Adrenal gland (tissue), 12 donors: ENCODE data around the gene ABHD16B. TPM values are rescaled to one million over a fixed set of nuclear protein-coding genes. Genes with fewer than 3 reads are reported as not detected.

Source experiments
- DNase-seq, 7 donors: peaks; one replicate each; pipeline ENCODE4 v3.0.0-alpha.2; 2019 to 2020
- H3K27ac ChIP-seq, 5 donors: fragments of 200-600 bp; sonication (generic) in 4 of 5; 1 replicate in 3 of 5; 2 replicates in 2 of 5; pipeline versions ENCODE4 v1.5.1 to v1.8.0; 2016 to 2020; ENCODE audit warnings: mild to moderate bottlenecking in 1 of 5
- H3K27me3 ChIP-seq: fragments of 200-600 bp; 2 replicates; pipeline ENCODE4 v1.8.0; 2021
- H3K36me3 ChIP-seq, 2 donors: fragments of 200-600 bp; replicated peaks in 1 of 2; 1 replicate in 1 of 2; 2 replicates in 1 of 2; pipeline versions ENCODE4 v1.5.1 to v1.8.0; 2018 to 2022
- H3K4me1 ChIP-seq, 2 donors: fragments of 200-600 bp; replicated peaks in 1 of 2; 1 replicate in 1 of 2; 2 replicates in 1 of 2; pipeline versions ENCODE4 v1.5.1 to v1.8.0; 2018 to 2021
- H3K4me3 ChIP-seq, 4 donors: fragments of 200-600 bp; sonication (generic) in 3 of 4; one replicate each; pipeline ENCODE4 v1.5.1; 2016 to 2018
- H3K9me3 ChIP-seq, 3 donors: fragments of 200-600 bp; sonication (generic) in 1 of 3; replicated peaks in 1 of 3; 1 replicate in 2 of 3; 2 replicates in 1 of 3; pipeline versions ENCODE4 v1.5.1 to v1.8.0; 2016 to 2021
- CTCF ChIP-seq, 6 experiments: fragments of 450-650 bp in 4 of 6; fragments of 200-600 bp in 2 of 6; sonication (generic) in 1 of 6; IDR thresholded peaks; 1 replicate in 5 of 6; 2 replicates in 1 of 6; pipeline versions ENCODE4 v1.5.1 to v1.8.0; 2016 to 2021; ENCODE audit warnings: antibody characterized with exemption in 6 of 6, mild to moderate bottlenecking in 2 of 6, moderate library complexity in 1 of 6
- POLR2A ChIP-seq, 2 donors: fragments of 450-650 bp; IDR thresholded peaks; one replicate each; pipeline ENCODE4 v1.6.1; 2017; ENCODE audit warnings: antibody characterized with exemption in 2 of 2, mild to moderate bottlenecking in 2 of 2, moderate library complexity in 1 of 2
- WGBS, 4 donors: extraction: QIAGEN DNeasy Blood & Tissue Kit in 2 of 4; methylation state at CpG; one replicate each; pipeline versions ENCODE4 v1.1.5 to v1.1.7; 2013 to 2017; 5-methylcytosine and 5-hydroxymethylcytosine counted together
- intact Hi-C, 2 donors: fragments of 100-400 bp; cut with DNase I; formaldehyde crosslinking; loops; one replicate each; pipeline versions ENCODE4 v1.14.1 to v1.15.0; 2022 to 2023
- polyA plus RNA-seq, 3 donors: library from polyadenylated mRNA; stranded (reverse); fragments of 200-250 nt in 2 of 3; fragments of 350-450 nt in 1 of 3; fragmentation: Illumina TruSeq in 1 of 3; extraction: RNeasy Lipid Tissue Mini Kit (QIAGEN cat#74804) in 1 of 3; gene quantifications; one replicate each; pipeline ENCODE4 v1.2.3, GENCODE V29; 2013 to 2014
- total RNA-seq, 9 donors: library from RNA; depleted of rRNA in 4 of 9; stranded (reverse); fragments of >200 nt in 4 of 9; fragments of 120-200 nt in 1 of 9; fragmentation: NEBNext Ultra II Directional in 1 of 9; extraction: Animal tissue kit (Norgen Biotek cat#: 25700) in 1 of 9; gene quantifications; one replicate each; pipeline versions ENCODE4 v1.1.0 to v1.2.4, GENCODE V29; 2013 to 2023
- donor health status: healthy with polysubstance abuse.
- donor health status: Bipolar disorder and iron deficiency.
- donor health status: DM: yes; HTN: yes; CAD: no.
- donor health status: DM: no; HTN: no; CAD: no.
- donor health status: DM: no; HTN: no; CAD: no.
- donor health status: DM: yes; HTN: yes; CAD: no.

Gene ABHD16B
- total and polyA plus RNA-seq, 12 donors = 0.54 to 1.2 TPM; not detected in 10

DNA sequence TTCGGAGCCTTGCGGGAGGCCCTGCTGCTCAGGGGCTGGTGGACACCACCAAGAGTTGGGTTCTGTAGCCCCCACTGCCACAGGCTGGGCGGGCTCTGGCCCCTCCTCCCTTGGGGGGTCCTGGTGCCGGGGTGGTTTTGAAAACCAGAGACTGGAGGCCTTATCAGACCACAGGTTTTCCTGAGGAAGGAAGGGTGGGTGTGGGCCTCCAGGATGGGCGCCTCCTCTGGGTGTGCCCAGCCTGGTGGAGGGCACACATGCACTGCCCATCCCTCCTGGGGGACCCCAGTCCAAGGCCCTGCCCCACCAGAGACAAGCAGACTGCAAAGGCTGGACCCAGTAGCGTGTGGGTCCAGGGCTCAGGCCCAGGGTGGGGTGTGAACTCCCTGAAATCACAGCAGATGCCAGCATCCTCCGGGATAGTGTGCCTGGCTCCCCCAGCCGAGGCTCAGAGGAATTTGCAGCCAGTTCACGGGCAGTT lies 16.7 kb upstream of the ABHD16B start:
- Histone ChIP-seq H3K27ac (peak overlapping the region in 1 of 5 donors; percentile 40), H3K9me3 (no peaks in the 10 kb centered on the region), H3K4me3 (no peak overlapping the region), H3K27me3 (no peaks in the 10 kb centered on the region), H3K36me3 (no peaks in the 10 kb centered on the region), H3K4me1 (peaks cover 10 to 17% of the 10 kb centered on the region in 2 donors)
- WGBS, 4 donors = 68 to 91% (median 75%) methylated on average over 1 to 9 of the region's 9 CpGs
- intact Hi-C loops = no loop called here
- DNase-seq = peak in 1 of 7 donors; percentile 5
- TF ChIP-seq CTCF (IDR thresholded peaks at IDR 0.05) (no peak), POLR2A (IDR thresholded peaks at IDR 0.05) (no peak)

DNA sequence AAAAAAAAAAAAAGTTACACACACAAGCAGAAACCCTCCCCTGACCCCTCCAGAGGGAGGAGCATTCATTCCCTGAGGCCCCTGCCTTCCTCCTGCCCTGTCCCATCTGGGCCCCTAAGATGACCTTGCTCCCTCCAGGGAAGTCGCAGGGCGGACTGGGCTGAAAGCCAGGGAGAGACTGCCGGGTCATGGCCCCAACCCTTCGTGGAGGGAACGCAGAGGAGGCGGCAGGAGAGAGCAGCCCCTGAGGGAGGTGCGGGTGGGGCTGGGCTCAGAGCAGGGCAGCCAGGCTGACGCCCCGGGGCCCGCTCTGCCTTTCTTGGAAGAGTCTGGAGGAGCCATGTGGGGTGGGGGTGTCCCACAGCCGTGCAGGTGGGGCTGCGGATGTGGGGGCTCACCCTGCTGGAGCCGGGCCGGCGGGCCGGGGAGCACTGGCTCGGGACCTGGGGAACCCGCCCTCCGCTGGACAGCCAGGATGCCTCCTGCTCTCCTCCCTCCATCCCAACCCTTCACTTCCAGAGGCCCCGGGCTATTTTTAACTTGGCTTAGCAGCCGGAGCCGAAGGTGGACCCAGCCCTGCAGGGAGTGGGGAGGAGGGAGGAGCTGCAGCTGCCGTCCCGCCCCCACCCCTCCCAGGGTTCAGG lies 15.0 kb upstream of the ABHD16B start:
- Histone ChIP-seq H3K27ac (peak overlapping the region in 2 of 5 donors; percentile 20 to 86), H3K27me3 (no peaks in the 10 kb centered on the region), H3K4me3 (peak overlapping the region in 1 of 4 donors; percentile 16), H3K36me3 (no peaks in the 10 kb centered on the region), H3K9me3 (no peaks in the 10 kb centered on the region), H3K4me1 (peaks cover 10 to 17% of the 10 kb centered on the region in 2 donors)
- DNase-seq = peak; percentile 63 to 88 (median 81)
- no peak for TF ChIP-seq POLR2A (IDR thresholded peaks at IDR 0.05)
- TF ChIP-seq CTCF (IDR thresholded peaks at IDR 0.05) = no peak
- intact Hi-C loops = no loop called here
- 0 to 2% (median 0%) methylated on average over 7 to 24 of the region's 24 CpGs for WGBS, 4 donors

DNA sequence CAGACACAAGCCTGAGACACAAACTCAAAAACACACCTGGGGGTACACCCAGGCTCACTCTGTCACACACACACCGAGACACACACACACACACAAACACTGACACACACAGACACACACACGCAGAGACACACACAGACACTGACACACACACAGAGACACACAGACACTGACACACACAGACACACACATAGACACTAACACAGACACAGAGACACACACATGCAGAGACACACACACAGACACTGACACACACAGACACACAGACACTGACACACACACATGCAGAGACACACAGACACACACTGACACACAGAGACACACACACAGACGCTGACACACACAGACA lies 14.4 kb upstream of the ABHD16B start:
- no peaks in the 10 kb centered on the region for H3K9me3 ChIP-seq
- peaks cover 10 to 17% of the 10 kb centered on the region in 2 donors for H3K4me1 ChIP-seq
- H3K27me3 ChIP-seq = no peaks in the 10 kb centered on the region
- TF ChIP-seq POLR2A (IDR thresholded peaks at IDR 0.05) (no peak), CTCF (IDR thresholded peaks at IDR 0.05) (no peak)
- no peak overlapping the region for H3K4me3 ChIP-seq
- WGBS, 4 donors = 40 to 53% (median 53%) methylated on average over 1 to 3 of the region's 3 CpGs
- H3K36me3 ChIP-seq = no peaks in the 10 kb centered on the region
- no peak for DNase-seq
- intact Hi-C loops = no loop called here
- peak overlapping the region in 2 of 5 donors; percentile 2 to 86 for H3K27ac ChIP-seq

DNA sequence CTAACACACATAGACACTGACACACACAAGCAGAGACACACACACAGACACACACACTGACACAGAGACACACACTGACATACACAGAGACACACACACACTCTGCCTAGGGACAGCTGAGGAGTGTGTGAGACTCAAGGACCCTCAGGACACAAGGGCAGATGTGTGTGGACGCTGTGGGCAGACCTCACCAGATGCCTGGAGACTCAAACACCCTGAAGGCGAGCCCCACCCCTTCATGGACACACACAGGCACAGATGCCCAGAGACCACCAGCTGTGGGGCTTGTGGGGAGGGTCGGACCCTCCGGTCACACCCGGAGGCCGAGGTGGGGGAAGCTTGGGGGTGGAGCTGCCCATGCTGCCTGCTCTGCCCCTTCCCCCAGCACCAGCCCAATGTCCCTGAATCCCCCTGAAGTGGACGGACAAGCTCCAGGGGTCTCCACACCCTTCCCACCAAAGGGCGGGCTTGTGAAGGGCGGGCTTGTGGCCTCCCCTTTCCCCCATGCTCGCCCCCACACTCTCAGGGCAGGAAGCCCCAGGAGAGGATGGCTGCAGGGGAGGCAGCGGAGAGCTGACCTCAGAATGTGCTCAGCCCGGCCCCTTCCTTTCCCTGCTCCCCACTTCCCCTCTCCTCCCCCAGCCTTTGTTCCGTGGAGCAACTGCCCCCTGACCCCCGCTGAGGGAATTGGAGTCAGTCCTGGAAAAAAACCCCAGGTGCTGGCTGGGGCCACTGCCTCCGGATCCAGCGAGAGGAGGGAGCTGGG lies 13.9 kb upstream of the ABHD16B start:
- Histone ChIP-seq H3K36me3 (no peaks in the 10 kb centered on the region), H3K27ac (peak overlapping the region in 3 of 5 donors; percentile 2 to 86 (median 49)), H3K4me3 (no peak overlapping the region), H3K9me3 (no peaks in the 10 kb centered on the region), H3K4me1 (peaks cover 10 to 17% of the 10 kb centered on the region in 2 donors), H3K27me3 (no peaks in the 10 kb centered on the region)
- DNase-seq = no peak
- intact Hi-C loops = no loop called here
- WGBS, 4 donors = 47 to 67% (median 53%) methylated on average over 2 to 16 of the region's 16 CpGs
- TF ChIP-seq CTCF (IDR thresholded peaks at IDR 0.05) (no peak), POLR2A (IDR thresholded peaks at IDR 0.05) (no peak)
